ENCODE data around the gene EFCAB13. TPM values are rescaled to one million over a fixed set of nuclear protein-coding genes. Genes with fewer than 3 reads are reported as not detected.
A peak's percentile ranks its signal among the peaks of the same experiment; 100 is the strongest.

The EFCAB13 gene
- total RNA-seq, 4 donors from 2014 or later: 6.0 to 12.7 (median 8.1) TPM

GRCh38 chr17:47325176-47325575 is 1.4 kb downstream of the EFCAB13 start:
- in situ Hi-C loops (cut with MboI; ENCODE audit: low pct_ligation_motif_present in 1 of 4, low pct_unique_long_range_greater_than_20kb in 1 of 4, low sequenced_read_pairs in 3 of 4): no loop called here
- peaks cover 0 to 8% (median 3%) of the 10 kb centered on the region in 4 donors for H3K4me1 ChIP-seq

GRCh38 chr17:47330548-47330947 is 6.8 kb downstream of the EFCAB13 start:
- Histone ChIP-seq H3K9me3 (no peaks in the 10 kb centered on the region), H3K27me3 (no peaks in the 10 kb centered on the region), H3K4me3 (no peak overlapping the region), H3K4me1 (no peaks in the 10 kb centered on the region), H3K27ac (no peak overlapping the region), H3K36me3 (no peaks in the 10 kb centered on the region)
- in situ Hi-C loops (cut with MboI; ENCODE audit: low pct_ligation_motif_present in 1 of 4, low pct_unique_long_range_greater_than_20kb in 1 of 4, low sequenced_read_pairs in 3 of 4) (no loop called here), intact Hi-C loops (cut with DNase I; ENCODE audit: low total_unique reads) (no loop called here)
- TF ChIP-seq EP300 (IDR thresholded peaks at IDR 0.05; ENCODE audit: low read depth) (no peak), CTCF (IDR thresholded peaks at IDR 0.05) (no peak), POLR2AphosphoS5 (IDR thresholded peaks at IDR 0.05) (no peak), POLR2A (IDR thresholded peaks at IDR 0.05) (no peak)
- DNase-seq: no peak
- WGBS, 2 donors (ENCODE audit: low coverage in 1 of 2): 99 to 100% methylated on average over 2 of the region's 2 CpGs

More at GRCh38 chr17:47325176-47325575, 1.4 kb downstream of the EFCAB13 start:
- Histone ChIP-seq H3K9me3 (no peaks in the 10 kb centered on the region), H3K27me3 (no peaks in the 10 kb centered on the region), H3K27ac (peak overlapping the region in 2 of 4 donors; percentile 89 to 93), H3K4me3 (no peak overlapping the region), H3K36me3 (no peaks in the 10 kb centered on the region)
- TF ChIP-seq EP300 (IDR thresholded peaks at IDR 0.05; ENCODE audit: low read depth) (no peak), CTCF (IDR thresholded peaks at IDR 0.05) (no peak), POLR2AphosphoS5 (IDR thresholded peaks at IDR 0.05) (no peak), POLR2A (IDR thresholded peaks at IDR 0.05) (no peak)
- intact Hi-C loops (cut with DNase I; ENCODE audit: low total_unique reads): no loop called here
- 80 to 93% methylated on average over 1 of the region's 1 CpG for WGBS, 2 donors (ENCODE audit: low coverage in 1 of 2)
- no peak for DNase-seq

- H3K36me3 ChIP-seq: no peaks in the 10 kb centered on the region
- intact Hi-C loops (cut with DNase I; ENCODE audit: low total_unique reads): no loop called here
- no peak overlapping the region for H3K27ac ChIP-seq
- no peak for DNase-seq
- no peak overlapping the region for H3K4me3 ChIP-seq
- H3K4me1 ChIP-seq: no peaks in the 10 kb centered on the region
- H3K27me3 ChIP-seq: no peaks in the 10 kb centered on the region
- in situ Hi-C loops (cut with MboI; ENCODE audit: low pct_ligation_motif_present in 1 of 4, low pct_unique_long_range_greater_than_20kb in 1 of 4, low sequenced_read_pairs in 3 of 4): no loop called here
- H3K9me3 ChIP-seq: no peaks in the 10 kb centered on the region
- no peak for TF ChIP-seq POLR2AphosphoS5 (IDR thresholded peaks at IDR 0.05)
- TF ChIP-seq EP300 (IDR thresholded peaks at IDR 0.05; ENCODE audit: low read depth): no peak
- TF ChIP-seq CTCF (IDR thresholded peaks at IDR 0.05): no peak
- no peak for TF ChIP-seq POLR2A (IDR thresholded peaks at IDR 0.05)
Observed at GRCh38 chr17:47332287-47332686, 8.5 kb downstream of the EFCAB13 start.

- WGBS, 2 donors (ENCODE audit: low coverage in 1 of 2): 86 to 88% methylated on average over 4 of the region's 4 CpGs
- in situ Hi-C loops (cut with MboI; ENCODE audit: low pct_ligation_motif_present in 1 of 4, low pct_unique_long_range_greater_than_20kb in 1 of 4, low sequenced_read_pairs in 3 of 4) (no loop called here), intact Hi-C loops (cut with DNase I; ENCODE audit: low total_unique reads) (no loop called here)
- H3K9me3 ChIP-seq: no peaks in the 10 kb centered on the region
- no peak overlapping the region for H3K4me3 ChIP-seq
- no peaks in the 10 kb centered on the region for H3K36me3 ChIP-seq
- no peak for DNase-seq
- H3K27ac ChIP-seq: no peak overlapping the region
- TF ChIP-seq POLR2A (IDR thresholded peaks at IDR 0.05): no peak
- no peak for TF ChIP-seq CTCF (IDR thresholded peaks at IDR 0.05)
- TF ChIP-seq POLR2AphosphoS5 (IDR thresholded peaks at IDR 0.05): no peak
- TF ChIP-seq EP300 (IDR thresholded peaks at IDR 0.05; ENCODE audit: low read depth): no peak
- H3K27me3 ChIP-seq: no peaks in the 10 kb centered on the region
- no peaks in the 10 kb centered on the region for H3K4me1 ChIP-seq
Observed at GRCh38 chr17:47335101-47335936, 11.6 kb downstream of the EFCAB13 start.

All from transverse colon (tissue), 4 donors.